Mesenchymal stem cell (in vitro differentiated cells and primary cell): Measurements from ENCODE around the gene TRAF1.

Experiments used
- DNase-seq: peaks from one replicate; pipeline ENCODE4 v3.0.0-alpha.2; 2013
- H2AFZ ChIP-seq: one replicate; pipeline ENCODE4 v1.6.1; 2013; ENCODE audit warnings: low read depth, mild to moderate bottlenecking, control low read depth, inconsistent platforms, low read length, moderate library complexity
- H2AK5ac ChIP-seq: 2 replicates; pipeline ENCODE4 v1.6.1; 2013; ENCODE audit warnings: low read length, moderate library complexity, mild to moderate bottlenecking, inconsistent platforms; ENCODE audit not compliant: severe bottlenecking
- H2BK120ac ChIP-seq: one replicate; pipeline ENCODE4 v1.6.1; 2013; ENCODE audit warnings: low read depth, mild to moderate bottlenecking, inconsistent platforms, low read length, moderate library complexity
- H2BK12ac ChIP-seq, 2 experiments: one replicate each; pipeline ENCODE4 v1.6.1; 2013; ENCODE audit warnings: inconsistent platforms in 2 of 2, low read length in 2 of 2, mild to moderate bottlenecking in 2 of 2, moderate library complexity in 2 of 2, control low read depth in 1 of 2
- H2BK15ac ChIP-seq: one replicate; pipeline ENCODE4 v1.6.1; 2013; ENCODE audit warnings: mild to moderate bottlenecking, low read depth, inconsistent platforms; ENCODE audit not compliant: poor library complexity, severe bottlenecking
- H2BK5ac ChIP-seq: 2 replicates; pipeline ENCODE4 v1.6.1; 2013; ENCODE audit warnings: low read depth, mild to moderate bottlenecking, low read length, control low read depth, inconsistent platforms; ENCODE audit not compliant: poor library complexity, severe bottlenecking
- H3K14ac ChIP-seq, 2 experiments: one replicate each; pipeline ENCODE4 v1.6.1; 2013; ENCODE audit warnings: inconsistent platforms in 2 of 2, low read length in 2 of 2, control low read depth in 1 of 2, mild to moderate bottlenecking in 1 of 2, moderate library complexity in 1 of 2
- H3K18ac ChIP-seq, 2 experiments: one replicate each; pipeline ENCODE4 v1.6.1; 2013; ENCODE audit warnings: inconsistent platforms in 2 of 2, low read length in 2 of 2, control low read depth in 1 of 2, low read depth in 1 of 2, mild to moderate bottlenecking in 1 of 2
- H3K23ac ChIP-seq, 2 experiments: one replicate each; pipeline ENCODE4 v1.6.1; 2013; ENCODE audit warnings: inconsistent platforms in 2 of 2, low read length in 2 of 2, mild to moderate bottlenecking in 2 of 2, moderate library complexity in 2 of 2, control low read depth in 1 of 2
- H3K27ac ChIP-seq: 2 replicates; pipeline ENCODE4 v1.5.1; 2013; ENCODE audit warnings: mild to moderate bottlenecking, moderate library complexity, low read length, control low read depth, inconsistent platforms; ENCODE audit not compliant: poor library complexity, severe bottlenecking
- H3K27me3 ChIP-seq, 2 experiments: 2 replicates each; pipeline versions ENCODE4 v1.6.1 to v1.7.0; 2013; ENCODE audit warnings: low read length in 2 of 2, mild to moderate bottlenecking in 2 of 2, moderate library complexity in 2 of 2, control low read depth in 1 of 2, inconsistent platforms in 1 of 2; ENCODE audit not compliant: control insufficient read depth in 1 of 2, insufficient read depth in 1 of 2
- H3K36me3 ChIP-seq, 2 experiments: 2 replicates each; pipeline versions ENCODE4 v1.6.1 to v1.7.0; 2013; ENCODE audit warnings: low read length in 2 of 2, control low read depth in 1 of 2, inconsistent platforms in 1 of 2, low read depth in 1 of 2, mild to moderate bottlenecking in 1 of 2; ENCODE audit not compliant: insufficient read depth in 2 of 2, control insufficient read depth in 1 of 2
- H3K4ac ChIP-seq, 2 experiments: one replicate each; pipeline ENCODE4 v1.6.1; 2013; ENCODE audit warnings: inconsistent platforms in 2 of 2, low read length in 2 of 2, mild to moderate bottlenecking in 2 of 2, moderate library complexity in 2 of 2, control low read depth in 1 of 2, low read depth in 1 of 2
- H3K4me1 ChIP-seq: 2 replicates; pipeline ENCODE4 v1.6.1; 2013; ENCODE audit warnings: low read depth, low read length, control low read depth; ENCODE audit not compliant: control insufficient read depth, insufficient read depth
- H3K4me2 ChIP-seq: 2 replicates; pipeline ENCODE4 v1.6.1; 2013; ENCODE audit warnings: low read length, mild to moderate bottlenecking, inconsistent platforms; ENCODE audit not compliant: poor library complexity, severe bottlenecking
- H3K4me3 ChIP-seq, 2 experiments: 2 replicates each; pipeline versions ENCODE4 v1.5.1 to v1.7.0; 2013; ENCODE audit warnings: low read length in 2 of 2, mild to moderate bottlenecking in 2 of 2, control low read depth in 1 of 2, low read depth in 1 of 2; ENCODE audit not compliant: insufficient read depth in 1 of 2
- H3K79me1 ChIP-seq: replicated peaks from 2 replicates; pipeline ENCODE4 v1.6.1; 2013; ENCODE audit warnings: mild to moderate bottlenecking, control low read depth, low read length, inconsistent platforms; ENCODE audit not compliant: poor library complexity, severe bottlenecking
- H3K9ac ChIP-seq: 2 replicates; pipeline ENCODE4 v1.7.0; 2013; ENCODE audit warnings: mild to moderate bottlenecking, low read length, moderate library complexity
- H3K9me3 ChIP-seq: 2 replicates; pipeline ENCODE4 v1.7.0; 2013; ENCODE audit warnings: mild to moderate bottlenecking, low read length; ENCODE audit not compliant: control insufficient read depth
- H4K8ac ChIP-seq: one replicate; pipeline ENCODE4 v1.6.1; 2013; ENCODE audit warnings: inconsistent platforms, mild to moderate bottlenecking, low read length, moderate library complexity
- H4K91ac ChIP-seq: one replicate; pipeline ENCODE4 v1.6.1; 2013; ENCODE audit warnings: mild to moderate bottlenecking, low read length, inconsistent platforms
- WGBS: methylation state at CpG from one replicate; pipeline ENCODE4 v1.1.7; 2013; ENCODE audit warnings: mixed read lengths; 5-methylcytosine and 5-hydroxymethylcytosine counted together

TRAF1 gene

GRCh38 chr9:120893611-120894307 is 32.8 kb downstream of the TRAF1 start:
- Histone ChIP-seq H3K79me1 (no peaks in the 10 kb centered on the region), H3K9me3 (no peaks in the 10 kb centered on the region), H3K14ac (no peak overlapping the region), H3K4me2 (no peak overlapping the region), H3K27ac (no peak overlapping the region), H2BK12ac (no peak overlapping the region), H3K4me3 (peak overlapping the region in 1 of 2 experiments; percentile 43), H2AK5ac (no peak overlapping the region), H2BK120ac (no peak overlapping the region), H3K18ac (no peak overlapping the region), H2BK5ac (no peak overlapping the region), H2AFZ (no peak overlapping the region), H3K23ac (no peak overlapping the region), H3K4ac (no peak overlapping the region), H3K27me3 (peaks cover 0 to 32% of the 10 kb centered on the region in 2 experiments), H4K8ac (no peak overlapping the region), H3K4me1 (peaks cover 9% of the 10 kb centered on the region), H2BK15ac (no peak overlapping the region), H3K36me3 (no peaks in the 10 kb centered on the region), H3K9ac (peak overlapping the region; percentile 9), H4K91ac (no peak overlapping the region)
- DNase-seq, result peak; percentile 78
- WGBS, result 89% methylated on average over 12 of the region's 13 CpGs

GRCh38 chr9:120892748-120893610 is 33.6 kb downstream of the TRAF1 start:
- Histone ChIP-seq H3K27ac (no peak overlapping the region), H3K27me3 (peaks cover 0 to 37% of the 10 kb centered on the region in 2 experiments), H3K9me3 (no peaks in the 10 kb centered on the region), H2AK5ac (no peak overlapping the region), H2BK5ac (no peak overlapping the region), H2AFZ (no peak overlapping the region), H3K18ac (no peak overlapping the region), H2BK12ac (no peak overlapping the region), H4K8ac (no peak overlapping the region), H3K23ac (no peak overlapping the region), H3K79me1 (no peaks in the 10 kb centered on the region), H3K4me3 (no peak overlapping the region), H2BK15ac (no peak overlapping the region), H3K9ac (no peak overlapping the region), H3K4me1 (peaks cover 9% of the 10 kb centered on the region), H3K14ac (no peak overlapping the region), H2BK120ac (no peak overlapping the region), H4K91ac (no peak overlapping the region), H3K36me3 (no peaks in the 10 kb centered on the region), H3K4me2 (no peak overlapping the region), H3K4ac (no peak overlapping the region)
- WGBS, result 69% methylated on average over 5 of the region's 6 CpGs
- peak; percentile 31 for DNase-seq

DNA sequence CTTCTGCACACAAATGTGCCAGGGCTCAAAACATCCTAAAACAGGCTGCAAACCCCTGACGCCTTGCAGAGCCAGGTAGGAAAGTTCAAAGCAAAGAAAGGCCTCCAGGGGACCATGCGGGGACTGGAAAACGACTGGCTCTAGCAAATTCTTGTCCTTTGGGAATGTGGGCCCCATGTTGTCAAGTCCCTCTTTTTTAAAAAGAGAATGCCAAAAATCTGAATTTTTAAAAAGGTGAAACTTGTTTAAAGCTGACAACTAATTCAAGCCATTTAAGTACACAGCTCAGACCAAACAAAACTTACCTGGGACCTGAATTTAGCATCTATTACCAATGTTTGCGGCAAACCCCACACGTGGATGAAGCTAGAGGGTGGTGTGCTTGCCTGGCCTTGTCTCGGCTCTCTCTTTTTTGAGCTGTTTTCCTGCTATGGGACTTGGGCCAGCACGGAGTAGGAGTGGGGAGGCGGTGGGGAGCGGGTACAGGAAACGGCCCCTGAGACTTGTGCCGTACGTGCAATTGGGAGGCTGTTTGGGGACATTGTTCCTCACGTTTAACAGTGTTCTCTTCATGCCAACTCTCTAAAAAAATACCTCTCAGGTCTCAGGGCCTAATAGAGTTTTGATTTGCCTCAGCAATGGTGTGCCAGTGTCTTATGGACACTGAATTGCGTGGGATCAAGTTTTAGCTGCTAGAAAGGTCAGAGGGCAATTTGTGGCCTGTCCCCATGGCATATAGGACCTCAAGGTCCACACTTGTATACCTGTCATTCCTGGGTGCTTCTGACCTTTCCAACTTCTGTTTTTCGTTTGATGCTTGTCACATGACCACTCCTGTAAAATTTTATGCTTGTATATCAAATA is 34.5 kb downstream of the TRAF1 start:
- Histone ChIP-seq H3K9me3 (no peaks in the 10 kb centered on the region), H3K27ac (no peak overlapping the region)
- 79% methylated on average over 9 of the region's 15 CpGs for WGBS

More for the DNA sequence above, 34.5 kb downstream of the TRAF1 start:
- Histone ChIP-seq H3K36me3 (no peaks in the 10 kb centered on the region), H3K27me3 (peaks cover 0 to 42% of the 10 kb centered on the region in 2 experiments), H2BK12ac (no peak overlapping the region), H2AK5ac (no peak overlapping the region), H3K18ac (no peak overlapping the region), H2BK15ac (no peak overlapping the region), H3K4me1 (peaks cover 9% of the 10 kb centered on the region), H3K23ac (no peak overlapping the region), H3K4ac (no peak overlapping the region), H2BK120ac (no peak overlapping the region), H3K4me3 (no peak overlapping the region), H2AFZ (no peak overlapping the region), H3K4me2 (no peak overlapping the region), H3K9ac (no peak overlapping the region), H3K14ac (no peak overlapping the region), H2BK5ac (no peak overlapping the region), H4K8ac (no peak overlapping the region), H4K91ac (no peak overlapping the region), H3K79me1 (no peaks in the 10 kb centered on the region)
- no peak for DNase-seq
